H1 (cell line): Measurements from ENCODE around the gene GALNT2. TPM values are rescaled to one million over a fixed set of nuclear protein-coding genes. Genes with fewer than 3 reads are reported as not detected.

Experiments
- CTCF ChIA-PET: fragments of 300-600 bp; sonication (Branson Sonifier 250); formaldehyde crosslinking; loops from one replicate; lab custom pipeline; 2021; ENCODE audit not compliant: partially characterized antibody; lab: Charles Lee
- POLR2A ChIA-PET: fragments of 300-600 bp; sonication (Branson Sonifier 250); formaldehyde crosslinking; loops from one replicate; lab custom pipeline; 2021; ENCODE audit warnings: inconsistent platforms; ENCODE audit not compliant: partially characterized antibody; lab: Charles Lee
- DNase-seq, 2 experiments: peaks; one replicate each; pipeline versions ENCODE4 v3.0.0 to v3.0.0-alpha.2; 2010 to 2022; ENCODE audit warnings: low spot score in 2 of 2, low read depth in 1 of 2, mixed read lengths in 1 of 2
- FAIRE-seq: peaks from 2 replicates; lab custom pipeline; 2011; peaks lifted over from hg19 to GRCh38; lab: Jason Lieb, UNC
- H2AFZ ChIP-seq: 2 replicates; pipeline ENCODE4 v1.8.1; 2012; ENCODE audit warnings: low read length, inconsistent platforms
- H2AK5ac ChIP-seq: 2 replicates; pipeline ENCODE4 v1.6.1; 2013; ENCODE audit warnings: low read depth, low read length
- H2BK120ac ChIP-seq: replicated peaks from 2 replicates; pipeline ENCODE3; 2013; ENCODE audit warnings: low read depth, low read length, inconsistent platforms
- H2BK12ac ChIP-seq: 2 replicates; pipeline ENCODE4 v1.6.1; 2013; ENCODE audit warnings: low read depth, low read length
- H2BK15ac ChIP-seq: 2 replicates; pipeline ENCODE4 v1.6.1; 2013; ENCODE audit warnings: low read length
- H2BK20ac ChIP-seq: 2 replicates; pipeline ENCODE4 v1.6.1; 2013; ENCODE audit warnings: low read length
- H2BK5ac ChIP-seq: 2 replicates; pipeline ENCODE4 v1.6.1; 2013; ENCODE audit warnings: low read depth, low read length
- H3K14ac ChIP-seq: 2 replicates; pipeline ENCODE4 v1.6.1; 2013; ENCODE audit warnings: inconsistent platforms; ENCODE audit not compliant: insufficient read length
- H3K18ac ChIP-seq: 2 replicates; pipeline ENCODE4 v1.6.1; 2013; ENCODE audit warnings: low read length; ENCODE audit errors: extremely low read depth
- H3K23ac ChIP-seq: 2 replicates; pipeline ENCODE4 v1.6.1; 2013; ENCODE audit warnings: inconsistent platforms; ENCODE audit not compliant: insufficient read length
- H3K23me2 ChIP-seq: 2 replicates; pipeline ENCODE4 v1.6.1; 2013; ENCODE audit warnings: low read depth, low read length
- H3K27ac ChIP-seq: 2 replicates; pipeline ENCODE4 v1.6.1; 2011; ENCODE audit warnings: low read depth, low read length, inconsistent platforms
- H3K27me3 ChIP-seq, 4 experiments: replicated peaks in 1 of 4; 1 replicate in 1 of 4; 2 replicates in 3 of 4; pipeline versions ENCODE4 v1.6.1 to v1.8.1; 2011 to 2013; ENCODE audit warnings: low read length in 3 of 4, mild to moderate bottlenecking in 3 of 4, inconsistent platforms in 2 of 4, mixed read lengths in 2 of 4, moderate library complexity in 1 of 4; ENCODE audit not compliant: control insufficient read depth in 3 of 4, insufficient read depth in 3 of 4; ENCODE audit errors: extremely low read depth in 1 of 4
- H3K36me3 ChIP-seq, 4 experiments: 2 replicates each; pipeline versions ENCODE4 v1.6.1 to v1.8.1; 2011 to 2013; ENCODE audit warnings: mild to moderate bottlenecking in 4 of 4, low read length in 3 of 4, moderate library complexity in 2 of 4, control low read depth in 1 of 4, inconsistent platforms in 1 of 4; ENCODE audit not compliant: insufficient read depth in 4 of 4, control insufficient read depth in 2 of 4
- H3K4ac ChIP-seq: replicated peaks from 2 replicates; pipeline ENCODE3; 2013; ENCODE audit warnings: low read length, low read depth, mixed read lengths, inconsistent platforms; ENCODE audit not compliant: insufficient read length
- H3K4me1 ChIP-seq, 4 experiments: replicated peaks in 1 of 4; 1 replicate in 1 of 4; 2 replicates in 3 of 4; pipeline versions ENCODE4 v1.6.1 to v1.8.1; 2011 to 2013; ENCODE audit warnings: low read length in 3 of 4, inconsistent platforms in 2 of 4, mixed read lengths in 1 of 4; ENCODE audit not compliant: insufficient read depth in 4 of 4, control insufficient read depth in 3 of 4
- H3K4me2 ChIP-seq, 2 experiments: 2 replicates each; pipeline versions ENCODE4 v1.6.1 to v1.8.1; 2011 to 2013; ENCODE audit warnings: low read depth in 2 of 2, low read length in 2 of 2, control low read depth in 1 of 2, inconsistent platforms in 1 of 2, mild to moderate bottlenecking in 1 of 2; ENCODE audit not compliant: insufficient read depth in 1 of 2
- H3K4me3 ChIP-seq, 4 experiments: fragments of 200-600, 300-600 bp in 1 of 4; sonication (generic), shearing (Covaris generic), sonication (Bioruptor Twin) in 1 of 4; 2 replicates each; pipeline versions ENCODE4 v1.5.1 to v1.8.1; 2011 to 2016; ENCODE audit warnings: low read length in 4 of 4, low read depth in 3 of 4, control low read depth in 2 of 4, inconsistent platforms in 2 of 4, mild to moderate bottlenecking in 2 of 4, mixed read lengths in 1 of 4, moderate library complexity in 1 of 4; ENCODE audit not compliant: insufficient read depth in 2 of 4; ENCODE audit errors: extremely low read depth in 1 of 4
- H3K56ac ChIP-seq: replicated peaks from 2 replicates; pipeline ENCODE3; 2013; ENCODE audit warnings: low read depth, mild to moderate bottlenecking, mixed read lengths, low read length, inconsistent platforms; ENCODE audit not compliant: insufficient read length
- H3K79me1 ChIP-seq: 2 replicates; pipeline ENCODE4 v1.6.1; 2013; ENCODE audit warnings: low read depth, low read length, control low read depth
- H3K79me2 ChIP-seq, 2 experiments: 2 replicates each; pipeline versions ENCODE4 v1.6.1 to v1.8.1; 2012 to 2013; ENCODE audit warnings: low read length in 2 of 2, mild to moderate bottlenecking in 2 of 2, inconsistent platforms in 1 of 2; ENCODE audit not compliant: insufficient read depth in 2 of 2, control insufficient read depth in 1 of 2
- H3K9ac ChIP-seq, 4 experiments: replicated peaks in 1 of 4; 1 replicate in 1 of 4; 2 replicates in 3 of 4; pipeline versions ENCODE4 v1.6.1 to v1.8.1; 2011 to 2013; ENCODE audit warnings: low read depth in 3 of 4, low read length in 3 of 4, control low read depth in 2 of 4, mild to moderate bottlenecking in 2 of 4, moderate library complexity in 2 of 4, inconsistent platforms in 1 of 4; ENCODE audit errors: extremely low read depth in 1 of 4
- H3K9me3 ChIP-seq, 2 experiments: 2 replicates each; pipeline versions ENCODE4 v1.6.1 to v1.8.1; 2012 to 2013; ENCODE audit warnings: mild to moderate bottlenecking in 2 of 2, moderate library complexity in 2 of 2, control low read depth in 1 of 2, inconsistent platforms in 1 of 2, low read depth in 1 of 2, low read length in 1 of 2, mixed read lengths in 1 of 2; ENCODE audit not compliant: insufficient read depth in 2 of 2
- H4K20me1 ChIP-seq, 2 experiments: replicated peaks in 1 of 2; 2 replicates each; pipeline versions ENCODE3 to v1.8.1; 2011 to 2013; ENCODE audit warnings: inconsistent platforms in 2 of 2, low read length in 2 of 2, mild to moderate bottlenecking in 1 of 2; ENCODE audit not compliant: insufficient read depth in 2 of 2, control insufficient read depth in 1 of 2
- H4K5ac ChIP-seq: 2 replicates; pipeline ENCODE4 v1.6.1; 2013; ENCODE audit warnings: low read length, low read depth, mixed read lengths, inconsistent platforms; ENCODE audit not compliant: insufficient read length
- H4K8ac ChIP-seq: 2 replicates; pipeline ENCODE4 v1.8.0; 2013; ENCODE audit warnings: mild to moderate bottlenecking, moderate library complexity, low read length, inconsistent platforms; ENCODE audit not compliant: insufficient read depth; ENCODE audit errors: extremely low read depth
- H4K91ac ChIP-seq: replicated peaks from 2 replicates; pipeline ENCODE3; 2013; ENCODE audit warnings: low read length, mixed read lengths, inconsistent platforms; ENCODE audit not compliant: insufficient read length
- KDM1A ChIP-seq: fragments of 200-600, 300-600 bp; sonication (generic); IDR thresholded peaks from 2 replicates; pipeline ENCODE4 v1.7.1; 2016; ENCODE audit warnings: mild to moderate bottlenecking, low read length, borderline replicate concordance
- POU5F1 ChIP-seq: IDR thresholded peaks from 2 replicates; pipeline ENCODE4 v1.6.1; 2011; ENCODE audit warnings: low read depth, mild to moderate bottlenecking, low read length, moderate library complexity
- TAF7 ChIP-seq: optimal IDR thresholded peaks from 2 replicates; pipeline ENCODE3; 2011; ENCODE audit warnings: low read depth, mild to moderate bottlenecking, inconsistent platforms, low read length, moderate library complexity, borderline replicate concordance
- TCF12 ChIP-seq: IDR thresholded peaks from 2 replicates; pipeline ENCODE4 v1.6.1; 2011; ENCODE audit warnings: low read depth, mild to moderate bottlenecking, low read length
- WGBS, 2 experiments: shearing (Covaris generic) in 1 of 2; methylation state at CpG; one replicate each; pipeline versions ENCODE4 v1.1.6 to v1.1.7; 2013 to 2015; ENCODE audit warnings: low lambda C conversion rate in 2 of 2, mixed read lengths in 2 of 2, inconsistent platforms in 1 of 2, low coverage in 1 of 2, missing lambda C conversion rate in 1 of 2; ENCODE audit not compliant: insufficient replicate concordance in 2 of 2, insufficient coverage in 1 of 2, insufficient read length in 1 of 2; ENCODE audit errors: extremely low coverage in 1 of 2, missing lambda C conversion rate in 1 of 2; 5-methylcytosine and 5-hydroxymethylcytosine counted together
- polyA plus RNA-seq, 7 experiments: library from polyadenylated mRNA; depleted of rRNA in 3 of 7; stranded (reverse) in 5 of 7; unstranded in 2 of 7; fragments of >200 nt in 5 of 7; fragments of 200-250 nt in 2 of 7; gene quantifications; 1 replicate in 5 of 7; 2 replicates in 1 of 7; 4 replicates in 1 of 7; pipeline versions ENCODE4 v1.2.1 to v1.2.3, GENCODE V29; 2011 to 2013; ENCODE audit warnings: missing spikeins in 2 of 7, mixed read lengths in 2 of 7
- total RNA-seq: library from RNA; stranded (reverse); fragmentation: NEBNext Ultra II Directional; extraction: Animal tissue kit (Norgen Biotek cat#: 25700); gene quantifications from 2 replicates; pipeline ENCODE4 v1.2.1, GENCODE V29; 2021

Gene GALNT2
- total and polyA plus RNA-seq, 2 of the 8 experiments (the other 6 are each of a cell fraction or from before 2014, with no cell fraction given), result 34.5 to 75.3 TPM

DNA sequence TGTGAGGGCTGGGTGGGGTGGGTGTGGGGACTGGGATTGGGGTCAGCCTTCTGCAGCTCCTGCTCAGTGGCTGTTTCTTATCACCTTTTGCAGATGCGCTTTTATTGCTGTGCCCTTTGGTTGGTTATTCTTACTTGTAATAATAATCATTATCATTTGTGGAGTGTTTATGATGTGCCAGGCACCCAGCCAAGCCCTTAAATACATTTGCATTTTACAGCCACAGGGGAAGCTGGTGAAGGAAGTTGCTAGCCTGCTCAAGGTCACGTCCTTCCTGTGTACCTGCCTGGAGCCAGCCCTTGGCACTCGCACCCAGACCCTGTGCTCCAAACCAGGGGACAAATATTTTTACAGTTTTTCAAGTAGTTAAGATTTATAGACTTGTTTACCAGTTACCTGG lies 215.1 kb downstream of the GALNT2 start:
- no peak overlapping the region for H2BK12ac ChIP-seq
- H3K23ac ChIP-seq, result no peak overlapping the region
- POLR2A ChIA-PET, result no interaction called here
- H3K4me3 ChIP-seq, result no peak overlapping the region
- no peak overlapping the region for H2BK20ac ChIP-seq
- no peak for FAIRE-seq
- H3K36me3 ChIP-seq, result peaks cover 0 to 6% (median 1%) of the 10 kb centered on the region in 4 experiments; a peak in 3 of 8 replicates
- 78% methylated on average over 3 of the region's 3 CpGs; no CpG with 5 or more reads in 1 of the 2 experiments for WGBS, 2 experiments
- DNase-seq, result no peak
- H3K9me3 ChIP-seq, result no peaks in the 10 kb centered on the region
- H2BK15ac ChIP-seq, result no peak overlapping the region
- no peak overlapping the region for H3K56ac ChIP-seq
- no peaks in the 10 kb centered on the region for H3K79me2 ChIP-seq
- H2AK5ac ChIP-seq, result no peak overlapping the region
- H2AFZ ChIP-seq, result no peak overlapping the region
- no peak overlapping the region for H3K27ac ChIP-seq
- no peak overlapping the region for H2BK120ac ChIP-seq
- no peaks in the 10 kb centered on the region for H4K20me1 ChIP-seq
- CTCF ChIA-PET, result interaction anchor here (1.3 kb wide), 1 partner anchor 22 kb away, joined by 3 read pairs; no protein-coding TSS in a partner anchor
- H4K91ac ChIP-seq, result no peak overlapping the region
- H3K23me2 ChIP-seq, result no peaks in the 10 kb centered on the region
- H2BK5ac ChIP-seq, result no peak overlapping the region
- no peak overlapping the region for H3K14ac ChIP-seq
- no peak for TF ChIP-seq TCF12
- TF ChIP-seq KDM1A, result no peak
- TF ChIP-seq POU5F1, result no peak
- TF ChIP-seq TAF7, result no peak
- no peak overlapping the region for H4K5ac ChIP-seq
- peaks cover 3 to 18% (median 5%) of the 10 kb centered on the region in 4 experiments for H3K4me1 ChIP-seq
- no peak overlapping the region for H3K9ac ChIP-seq
- H3K27me3 ChIP-seq, result no peaks in the 10 kb centered on the region
- no peak overlapping the region for H4K8ac ChIP-seq
- no peak overlapping the region for H3K4me2 ChIP-seq
- no peak overlapping the region for H3K4ac ChIP-seq
- H3K18ac ChIP-seq, result no peak overlapping the region
- no peaks in the 10 kb centered on the region for H3K79me1 ChIP-seq
